KMS-11 (cell line): ENCODE data around the gene TAC4.

Experiments used
- H2AFZ ChIP-seq: fragments of 200-600 bp; sonication (generic); 2 replicates; pipeline ENCODE4 v1.6.1; 2016; ENCODE audit warnings: antibody characterized with exemption, mixed run types, low read depth
- H3K27ac ChIP-seq: fragments of 200-600 bp; sonication (generic); 2 replicates; pipeline ENCODE4 v1.6.1; 2016; ENCODE audit warnings: mild to moderate bottlenecking, mixed run types
- H3K27me3 ChIP-seq: fragments of 200-600 bp; sonication (generic); 2 replicates; pipeline ENCODE4 v1.6.1; 2017; ENCODE audit warnings: mild to moderate bottlenecking, low read depth, mixed run types, moderate library complexity; ENCODE audit not compliant: insufficient read depth
- H3K36me3 ChIP-seq: fragments of 200-600 bp; sonication (generic); 2 replicates; pipeline ENCODE4 v1.6.1; 2017; ENCODE audit warnings: mild to moderate bottlenecking, mixed run types; ENCODE audit not compliant: insufficient read depth
- H3K4me1 ChIP-seq: fragments of 200-600 bp; sonication (generic); 2 replicates; pipeline ENCODE4 v1.6.1; 2016; ENCODE audit warnings: mild to moderate bottlenecking, low read depth, mixed run types; ENCODE audit not compliant: poor library complexity, severe bottlenecking
- H3K4me2 ChIP-seq: fragments of 200-600 bp; sonication (generic); 2 replicates; pipeline ENCODE4 v1.7.0; 2016; ENCODE audit warnings: mild to moderate bottlenecking, mixed run types
- H3K4me3 ChIP-seq: fragments of 200-600 bp; sonication (generic); IDR thresholded peaks from 2 replicates; pipeline ENCODE4 v1.6.1; 2017; ENCODE audit warnings: low read depth, low read length, mixed read lengths; ENCODE audit not compliant: insufficient read depth
- H3K79me2 ChIP-seq: fragments of 200-600 bp; sonication (generic); 2 replicates; pipeline ENCODE4 v1.6.1; 2016; ENCODE audit warnings: low read depth, mixed run types; ENCODE audit not compliant: insufficient read depth
- H3K9ac ChIP-seq: fragments of 200-600 bp; sonication (generic); 2 replicates; pipeline ENCODE4 v1.6.1; 2016; ENCODE audit warnings: mild to moderate bottlenecking, mixed run types
- H4K20me1 ChIP-seq: fragments of 200-600 bp; sonication (generic); 2 replicates; pipeline ENCODE4 v1.6.1; 2016; ENCODE audit warnings: mild to moderate bottlenecking, mixed run types; ENCODE audit not compliant: insufficient read depth
- TF ChIP-seq, protein P1 (sequence below): fragments of 200-600 bp; sonication (generic); conservative IDR thresholded peaks from 2 replicates; pipeline ENCODE4 v1.6.1; 2017; ENCODE audit warnings: low read depth, mild to moderate bottlenecking, antibody characterized with exemption, low read length, moderate library complexity, mixed read lengths

The TAC4 gene

DNA sequence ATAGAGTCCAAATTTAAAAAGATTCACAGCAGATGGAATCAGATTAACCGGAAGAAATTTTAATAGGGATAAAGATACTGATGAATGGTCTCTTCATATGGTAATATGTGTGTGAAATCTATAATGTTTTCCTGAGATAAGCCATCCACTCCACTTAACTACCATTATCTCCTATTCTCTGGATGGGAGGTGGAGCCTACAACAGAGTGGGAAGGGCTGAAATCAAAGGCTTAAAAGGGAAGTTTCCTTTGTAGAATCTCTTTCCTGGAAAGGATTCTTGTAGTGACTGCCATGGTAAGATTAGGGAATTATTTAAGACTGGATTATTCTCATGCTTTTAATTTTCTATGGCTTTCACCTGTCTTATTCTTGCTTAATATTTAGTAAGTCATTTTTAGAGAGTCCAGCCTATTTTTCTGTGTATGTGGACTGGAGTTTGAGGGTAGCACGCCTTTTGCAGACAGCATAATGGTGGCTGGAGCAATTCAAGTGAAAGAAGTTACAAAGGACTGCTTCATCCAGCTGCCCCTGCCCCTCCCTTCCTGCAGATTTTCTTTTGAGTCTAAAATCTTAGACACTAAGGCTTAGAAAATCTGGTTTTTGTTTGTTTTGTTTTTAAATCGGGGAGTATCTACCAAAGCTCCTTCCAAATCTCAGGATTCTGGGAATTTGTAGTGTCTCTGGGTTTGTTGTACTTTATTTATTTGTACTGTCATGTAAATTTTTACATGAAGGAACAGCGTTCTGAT is 32.9 kb downstream of the TAC4 start:
- TF ChIP-seq, protein P1, sequence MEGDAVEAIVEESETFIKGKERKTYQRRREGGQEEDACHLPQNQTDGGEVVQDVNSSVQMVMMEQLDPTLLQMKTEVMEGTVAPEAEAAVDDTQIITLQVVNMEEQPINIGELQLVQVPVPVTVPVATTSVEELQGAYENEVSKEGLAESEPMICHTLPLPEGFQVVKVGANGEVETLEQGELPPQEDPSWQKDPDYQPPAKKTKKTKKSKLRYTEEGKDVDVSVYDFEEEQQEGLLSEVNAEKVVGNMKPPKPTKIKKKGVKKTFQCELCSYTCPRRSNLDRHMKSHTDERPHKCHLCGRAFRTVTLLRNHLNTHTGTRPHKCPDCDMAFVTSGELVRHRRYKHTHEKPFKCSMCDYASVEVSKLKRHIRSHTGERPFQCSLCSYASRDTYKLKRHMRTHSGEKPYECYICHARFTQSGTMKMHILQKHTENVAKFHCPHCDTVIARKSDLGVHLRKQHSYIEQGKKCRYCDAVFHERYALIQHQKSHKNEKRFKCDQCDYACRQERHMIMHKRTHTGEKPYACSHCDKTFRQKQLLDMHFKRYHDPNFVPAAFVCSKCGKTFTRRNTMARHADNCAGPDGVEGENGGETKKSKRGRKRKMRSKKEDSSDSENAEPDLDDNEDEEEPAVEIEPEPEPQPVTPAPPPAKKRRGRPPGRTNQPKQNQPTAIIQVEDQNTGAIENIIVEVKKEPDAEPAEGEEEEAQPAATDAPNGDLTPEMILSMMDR, result no peak
- H3K4me3 ChIP-seq, result no peak overlapping the region
- H2AFZ ChIP-seq, result no peak overlapping the region
- H4K20me1 ChIP-seq, result no peaks in the 10 kb centered on the region
- H3K4me1 ChIP-seq, result peaks cover 11% of the 10 kb centered on the region
- no peak overlapping the region for H3K4me2 ChIP-seq
- 0 out of 2 replicates have a peak, but pooled peaks cover 5% of the 10 kb centered on the region for H3K79me2 ChIP-seq
- no peaks in the 10 kb centered on the region for H3K27me3 ChIP-seq
- H3K9ac ChIP-seq, result no peak overlapping the region
- peaks cover 7% of the 10 kb centered on the region; the same call in 1 of the 2 replicates for H3K36me3 ChIP-seq
- no peak overlapping the region for H3K27ac ChIP-seq

DNA sequence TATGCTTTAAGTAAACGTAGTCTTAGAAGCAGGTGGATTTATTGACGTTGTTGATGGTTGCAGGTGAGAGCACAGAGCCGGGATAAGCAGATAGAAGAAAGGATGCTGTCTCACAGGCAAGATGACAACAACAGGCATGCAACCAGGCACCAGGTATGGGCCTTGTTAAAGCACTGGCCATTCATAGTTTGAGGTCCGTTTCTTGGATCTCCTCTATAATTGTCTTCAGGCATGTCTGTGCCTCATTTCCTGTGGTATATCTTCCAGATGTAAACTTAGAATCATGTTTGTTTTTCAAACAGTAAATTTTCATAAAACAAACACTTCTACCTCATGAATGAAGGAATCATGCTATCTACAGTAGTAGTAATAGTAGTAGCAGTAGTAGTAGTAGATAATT is 38.8 kb downstream of the TAC4 start:
- Histone ChIP-seq H2AFZ (no peak overlapping the region), H4K20me1 (no peaks in the 10 kb centered on the region), H3K9ac (no peak overlapping the region), H3K27ac (no peak overlapping the region), H3K27me3 (no peaks in the 10 kb centered on the region), H3K79me2 (no peaks in the 10 kb centered on the region; the same call in 1 of the 2 replicates), H3K36me3 (peaks cover 3% of the 10 kb centered on the region; the same call in 1 of the 2 replicates), H3K4me1 (no peaks in the 10 kb centered on the region), H3K4me3 (no peak overlapping the region), H3K4me2 (no peak overlapping the region)
- TF ChIP-seq, protein P1, result no peak

DNA sequence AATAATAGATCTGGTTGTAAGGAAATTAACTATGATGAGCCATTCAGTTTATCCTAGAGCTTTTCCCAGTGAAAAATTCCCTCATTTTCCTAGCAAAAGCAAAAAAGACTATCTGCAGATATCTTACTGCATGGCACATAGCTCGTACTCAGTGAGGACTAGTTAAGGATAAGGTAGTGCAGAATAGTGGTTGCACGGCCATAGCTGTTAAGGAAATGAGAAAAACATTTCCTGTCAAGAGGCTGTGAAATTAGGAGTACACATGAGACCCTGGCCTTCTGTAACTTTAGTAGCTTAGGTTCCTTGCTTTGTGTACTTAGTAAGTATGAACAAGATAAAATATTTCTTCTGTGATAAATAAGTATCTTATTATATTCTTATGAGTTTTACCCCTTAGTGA is 49.1 kb downstream of the TAC4 start:
- peaks cover 22% of the 10 kb centered on the region; the same call in 1 of the 2 replicates for H3K36me3 ChIP-seq
- H3K4me1 ChIP-seq, result no peaks in the 10 kb centered on the region
- no peak overlapping the region for H2AFZ ChIP-seq
- H3K27me3 ChIP-seq, result no peaks in the 10 kb centered on the region
- H3K27ac ChIP-seq, result no peak overlapping the region
- no peak overlapping the region for H3K9ac ChIP-seq
- H3K79me2 ChIP-seq, result peaks cover 55% of the 10 kb centered on the region; the same call in 1 of the 2 replicates
- H3K4me2 ChIP-seq, result no peak overlapping the region
- no peak overlapping the region for H3K4me3 ChIP-seq
- H4K20me1 ChIP-seq, result peaks cover 9% of the 10 kb centered on the region; the same call in 1 of the 2 replicates
- TF ChIP-seq, protein P1, result no peak

DNA sequence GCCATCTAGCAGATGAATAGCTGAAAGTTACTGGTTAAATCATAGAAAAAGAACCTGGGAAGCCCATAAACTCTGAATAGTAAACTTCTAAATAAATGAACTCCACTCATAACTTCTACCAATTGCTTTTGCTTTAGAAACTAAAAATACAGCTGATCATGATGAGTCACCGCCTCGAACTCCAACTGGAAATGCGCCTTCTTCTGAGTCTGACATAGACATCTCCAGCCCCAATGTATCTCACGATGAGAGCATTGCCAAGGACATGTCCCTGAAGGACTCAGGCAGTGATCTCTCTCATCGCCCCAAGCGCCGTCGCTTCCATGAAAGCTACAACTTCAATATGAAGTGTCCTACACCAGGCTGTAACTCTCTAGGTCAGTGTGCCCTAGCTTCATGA is 49.7 kb downstream of the TAC4 start:
- Histone ChIP-seq H2AFZ (no peak overlapping the region), H3K36me3 (peaks cover 23% of the 10 kb centered on the region), H3K4me1 (no peaks in the 10 kb centered on the region), H4K20me1 (peaks cover 9% of the 10 kb centered on the region; the same call in 1 of the 2 replicates), H3K9ac (no peak overlapping the region), H3K4me2 (no peak overlapping the region), H3K27ac (no peak overlapping the region), H3K79me2 (peaks cover 61% of the 10 kb centered on the region; the same call in 1 of the 2 replicates), H3K27me3 (no peaks in the 10 kb centered on the region), H3K4me3 (no peak overlapping the region)
- TF ChIP-seq, protein P1, result no peak
